Cerebellar nuclear complex (tissue), 1 donor: ENCODE results near the gene MAPK10.

Experiments
- DNase-seq, 2 experiments: peaks; one replicate each; lab custom pipeline; 2025; lab: John Stamatoyannopoulos, UW

The MAPK10 gene

GRCh38 chr4:86278126-86278525, 81.7 kb downstream of the MAPK10 start:
- DNase-seq, result no peak

GRCh38 chr4:86274642-86275041, 85.2 kb downstream of the MAPK10 start:
- no peak for DNase-seq

GRCh38 chr4:86272669-86273068, 87.2 kb downstream of the MAPK10 start:
- DNase-seq, result no peak

GRCh38 chr4:86271057-86271456, 88.8 kb downstream of the MAPK10 start:
- no peak for DNase-seq

GRCh38 chr4:86269354-86269753, 90.5 kb downstream of the MAPK10 start:
- DNase-seq, result no peak

GRCh38 chr4:86264241-86264640, 95.6 kb downstream of the MAPK10 start:
- no peak for DNase-seq

GRCh38 chr4:86261636-86262035, 98.2 kb downstream of the MAPK10 start:
- no peak for DNase-seq

- DNase-seq, result no peak
Observed at GRCh38 chr4:86256086-86256485, 103.8 kb downstream of the MAPK10 start.

GRCh38 chr4:86250619-86251018, 109.2 kb downstream of the MAPK10 start:
- no peak for DNase-seq

- no peak for DNase-seq
Observed at GRCh38 chr4:86250006-86250405, 109.8 kb downstream of the MAPK10 start.

- no peak for DNase-seq
Observed at GRCh38 chr4:86249074-86249473, 110.8 kb downstream of the MAPK10 start.

GRCh38 chr4:86247906-86248305, 111.9 kb downstream of the MAPK10 start:
- no peak for DNase-seq

- DNase-seq, result no peak
Observed at GRCh38 chr4:86247320-86247719, 112.5 kb downstream of the MAPK10 start.

- DNase-seq, result no peak
Observed at GRCh38 chr4:86243750-86244149, 116.1 kb downstream of the MAPK10 start.

- DNase-seq, result no peak
Observed at GRCh38 chr4:86242677-86243076, 117.2 kb downstream of the MAPK10 start.

- no peak for DNase-seq
Observed at GRCh38 chr4:86235549-86235948, 124.3 kb downstream of the MAPK10 start.

- DNase-seq, result no peak
Observed at GRCh38 chr4:86233681-86234080, 126.2 kb downstream of the MAPK10 start.

GRCh38 chr4:86233090-86233489, 126.8 kb downstream of the MAPK10 start:
- DNase-seq, result no peak

- no peak for DNase-seq
Observed at GRCh38 chr4:86223472-86223871, 136.4 kb downstream of the MAPK10 start.

GRCh38 chr4:86221002-86221401, 138.9 kb downstream of the MAPK10 start:
- no peak for DNase-seq

GRCh38 chr4:86220121-86220520, 139.7 kb downstream of the MAPK10 start:
- no peak for DNase-seq

- DNase-seq, result no peak
Observed at GRCh38 chr4:86218746-86219473, 140.9 kb downstream of the MAPK10 start.

GRCh38 chr4:86203176-86203575, 156.7 kb downstream of the MAPK10 start:
- DNase-seq, result no peak

- DNase-seq, result no peak
Observed at GRCh38 chr4:86185659-86186058, 174.2 kb downstream of the MAPK10 start.
